Kidney glomerular epithelial cell (primary cell): Measurements from ENCODE around the gene MTMR2.
"Not testable (repeated sequence)": the region's sequence is repeated elsewhere in the genome, so short reads cannot be mapped to it uniquely, and the experiment has no call there.

Source experiments
- DNase-seq: peaks from one replicate; lab custom pipeline; 2025; lab: John Stamatoyannopoulos, UW

MTMR2 gene

GRCh38 chr11:95811052-95811451 lies 112.9 kb downstream of the MTMR2 start:
- not testable (repeated sequence) for DNase-seq

GRCh38 chr11:95806464-95806863 lies 117.4 kb downstream of the MTMR2 start:
- not testable (repeated sequence) for DNase-seq

DNA sequence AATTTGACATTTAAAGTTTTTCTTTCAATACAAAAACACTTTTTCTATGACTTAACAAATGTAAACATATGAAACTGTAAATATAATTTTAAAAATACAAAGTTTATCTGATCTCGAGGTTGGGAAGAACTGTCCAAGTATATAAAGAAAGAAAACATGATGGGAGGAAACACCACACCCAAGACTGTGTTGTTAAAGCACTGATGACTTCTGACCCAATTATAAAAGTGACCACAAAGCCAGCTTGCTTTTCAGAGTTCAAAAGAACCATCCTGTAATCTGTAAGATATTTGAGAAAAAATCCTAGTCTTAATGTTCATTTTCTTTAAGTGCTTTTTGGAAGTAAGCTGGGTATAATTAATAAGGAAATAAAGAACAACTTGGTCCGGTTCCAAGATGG lies 118.0 kb downstream of the MTMR2 start:
- no peak for DNase-seq

GRCh38 chr11:95803973-95804372 lies 119.9 kb downstream of the MTMR2 start:
- no peak for DNase-seq

DNA sequence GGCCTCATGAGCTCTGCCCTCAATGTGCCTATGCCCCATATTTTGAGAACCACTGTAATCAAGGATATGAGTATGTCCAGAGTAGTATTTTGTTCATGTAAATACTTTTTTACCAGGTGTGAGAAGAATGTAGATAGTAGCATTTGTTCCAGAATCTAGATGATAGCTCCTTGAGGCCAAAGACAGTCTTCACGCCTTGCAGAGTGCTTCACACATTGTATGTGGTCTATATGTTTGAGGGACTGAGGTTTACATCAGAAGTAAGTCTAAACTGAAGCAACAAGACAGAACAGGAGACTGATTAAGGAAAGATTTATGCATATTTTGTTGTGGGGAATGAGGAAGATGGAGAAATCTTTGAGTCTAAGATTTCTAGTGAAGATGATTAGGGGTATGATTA lies 121.1 kb downstream of the MTMR2 start:
- no peak for DNase-seq

DNA sequence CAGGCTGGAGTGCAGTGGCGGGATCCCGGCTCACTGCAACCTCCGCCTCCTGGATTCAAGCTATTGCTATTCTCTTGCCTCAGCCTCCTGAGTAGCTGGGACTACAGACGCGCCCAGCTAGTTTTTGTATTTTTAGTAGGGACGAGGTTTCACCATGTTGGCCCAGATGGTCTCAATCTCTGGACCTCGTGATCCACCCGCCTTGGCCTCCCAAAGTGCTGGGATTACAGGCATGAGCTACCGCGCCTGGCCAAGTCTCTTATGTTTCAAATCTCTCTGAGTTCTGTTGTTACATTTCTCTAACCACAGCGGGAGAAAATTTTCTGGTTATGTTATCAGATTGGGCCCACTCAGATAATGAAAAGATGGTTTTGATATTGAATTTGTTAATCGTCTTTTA lies 123.5 kb downstream of the MTMR2 start:
- no peak for DNase-seq

DNA sequence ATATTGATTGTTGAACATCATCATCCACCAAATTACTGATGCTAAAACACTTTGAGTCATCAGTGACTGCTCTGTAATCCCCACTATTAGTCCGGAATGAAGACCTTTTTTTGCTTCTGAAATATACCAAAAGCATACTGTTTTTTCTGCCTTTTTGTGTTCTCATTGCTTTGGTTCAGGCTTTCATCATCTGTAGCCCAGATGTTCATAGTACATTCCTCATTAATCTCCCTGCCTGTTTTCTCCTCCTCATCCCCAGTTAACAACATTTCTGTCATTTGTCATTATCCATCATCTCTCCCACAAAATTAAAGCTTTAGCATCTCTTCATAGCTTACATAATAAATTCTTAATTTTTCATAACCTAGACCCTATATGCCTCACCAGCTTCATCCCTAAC lies 124.4 kb downstream of the MTMR2 start:
- DNase-seq = no peak

- no peak for DNase-seq
Observed at GRCh38 chr11:95796501-95796900, 127.4 kb downstream of the MTMR2 start.

GRCh38 chr11:95795627-95796295 lies 128.1 kb downstream of the MTMR2 start:
- DNase-seq = no peak

- no peak for DNase-seq
Observed at GRCh38 chr11:95794086-95794485, 129.8 kb downstream of the MTMR2 start.

DNA sequence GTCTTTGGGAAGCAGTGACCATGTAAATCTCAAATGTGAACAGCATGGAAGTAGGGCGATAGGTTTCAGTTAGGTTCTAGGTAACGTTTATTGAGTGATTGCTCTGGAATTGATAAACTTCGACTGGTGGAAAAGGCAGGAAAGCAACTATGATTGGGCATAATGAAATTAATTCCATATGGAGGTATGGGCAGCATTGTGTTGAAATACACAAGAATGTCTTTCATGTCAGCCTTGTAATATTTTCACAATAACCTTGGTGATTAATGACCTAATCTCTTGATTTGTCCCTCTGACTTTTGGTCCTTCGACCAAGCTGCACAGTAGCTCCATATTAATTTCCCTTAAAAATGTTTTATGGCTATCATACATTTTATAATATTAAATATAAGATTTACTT lies 130.8 kb downstream of the MTMR2 start:
- DNase-seq = no peak

- no peak for DNase-seq
Observed at GRCh38 chr11:95792700-95793099, 131.2 kb downstream of the MTMR2 start.

DNA sequence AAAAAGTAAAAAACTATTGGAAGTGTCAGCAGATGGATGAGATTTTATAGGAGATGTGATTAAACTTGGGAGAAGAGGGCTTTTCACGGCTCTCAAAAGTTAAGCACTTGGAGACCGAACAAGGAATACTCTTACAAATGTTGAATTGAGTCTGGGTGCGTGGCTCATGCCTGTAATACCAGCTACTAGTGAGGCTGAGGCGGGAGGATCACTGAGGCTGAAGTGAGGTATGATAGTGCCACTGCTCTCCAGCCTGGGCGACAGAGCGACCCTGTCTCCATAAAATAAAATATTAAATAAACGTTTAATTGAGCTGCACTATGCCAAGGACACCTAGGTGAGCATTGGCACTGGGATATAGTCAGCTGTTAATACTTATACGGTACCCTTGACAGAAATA lies 131.7 kb downstream of the MTMR2 start:
- no peak for DNase-seq

- DNase-seq = no peak
Observed at GRCh38 chr11:95791709-95792033, 132.2 kb downstream of the MTMR2 start.

DNA sequence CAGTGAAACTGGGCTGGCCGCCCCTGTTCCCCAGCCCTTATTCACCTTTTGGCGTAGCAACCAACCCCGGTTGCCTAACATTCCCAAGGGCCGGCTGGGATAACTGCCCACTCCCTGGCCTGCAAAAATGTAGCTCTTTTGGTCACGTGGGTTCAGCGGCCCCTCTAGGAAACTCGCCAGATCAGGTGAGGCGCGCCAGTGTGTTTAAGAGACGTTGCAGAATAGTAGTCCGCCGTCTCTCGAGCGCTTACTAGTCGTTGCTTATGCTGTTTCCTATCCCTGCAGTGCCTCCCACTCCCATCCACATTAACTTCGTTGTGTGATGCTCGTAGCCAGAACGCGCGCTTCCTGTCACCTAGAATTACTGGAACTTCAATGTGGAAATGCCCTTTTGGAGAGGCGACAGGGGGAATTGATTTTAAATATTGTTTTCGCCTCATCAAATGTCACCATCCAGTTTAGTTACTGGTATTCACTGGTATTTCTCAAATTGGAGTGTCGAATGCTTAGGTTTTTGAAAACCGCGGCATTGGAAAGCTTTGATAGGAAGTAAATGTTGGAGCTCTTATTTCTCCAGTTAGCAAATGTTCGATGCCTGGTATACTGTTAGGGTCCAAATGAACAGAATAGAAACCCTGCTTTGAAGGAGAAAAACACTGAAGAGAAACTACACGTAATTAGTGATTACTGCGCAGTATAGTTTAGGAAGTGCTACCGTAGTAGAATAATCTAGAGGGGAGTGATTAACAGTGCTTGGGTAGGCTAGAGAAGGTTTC lies 132.8 kb downstream of the MTMR2 start:
- DNase-seq = peak; percentile 12

GRCh38 chr11:95790123-95790932 lies 133.6 kb downstream of the MTMR2 start, which contains the start of gene CEP57:
TSS of gene CEP57 (plus strand) at chr11:95790498. CDS start at chr11:95790699, 201 bp downstream.
- peak; percentile 89 for DNase-seq

GRCh38 chr11:95789506-95790122 lies 134.3 kb downstream of the MTMR2 start, which contains the start of gene FAM76B:
TSS of gene FAM76B (minus strand) at chr11:95789782. CDS start at chr11:95789478, 304 bp downstream.
- DNase-seq = peak; percentile 97

GRCh38 chr11:95788921-95789505 lies 134.9 kb downstream of the MTMR2 start:
- DNase-seq = no peak
